Left renal cortex interstitium (tissue), 4 donors: ENCODE measurements around the gene PLK2. TPM values are rescaled to one million over a fixed set of nuclear protein-coding genes. Genes with fewer than 3 reads are reported as not detected.
A peak's percentile ranks its signal among the peaks of the same experiment; 100 is the strongest.

Source experiments
- DNase-seq, 4 donors: peaks; one replicate each; pipeline ENCODE4 v3.0.0-alpha.2; 2013; ENCODE audit warnings: low read depth in 4 of 4, low spot score in 2 of 4, missing footprints in 1 of 4
- polyA plus RNA-seq, 4 donors: library from polyadenylated mRNA; unstranded; fragments of 120-200 nt; gene quantifications; one replicate each; pipeline ENCODE4 v1.2.1, GENCODE V29; 2013; ENCODE audit not compliant: insufficient read length in 4 of 4

PLK2 gene
- polyA plus RNA-seq, 4 donors, result 177 to 246 (median 187) TPM

- no peak for DNase-seq
Observed at GRCh38 chr5:58451732-58452565, 7.9 kb downstream of the PLK2 start.

- DNase-seq, result no peak
Observed at GRCh38 chr5:58450811-58451629, 8.9 kb downstream of the PLK2 start.

GRCh38 chr5:58450018-58450417 is 9.9 kb downstream of the PLK2 start:
- DNase-seq, result no peak

GRCh38 chr5:58447226-58447625 is 12.7 kb downstream of the PLK2 start:
- no peak for DNase-seq

GRCh38 chr5:58446024-58446423 is 13.9 kb downstream of the PLK2 start:
- no peak for DNase-seq

GRCh38 chr5:58444805-58445204 is 15.1 kb downstream of the PLK2 start:
- DNase-seq, result no peak

- no peak for DNase-seq
Observed at GRCh38 chr5:58440901-58441460, 18.9 kb downstream of the PLK2 start.

GRCh38 chr5:58439094-58439644 is 20.7 kb downstream of the PLK2 start:
- DNase-seq, result no peak

- DNase-seq, result no peak
Observed at GRCh38 chr5:58437661-58438060, 22.2 kb downstream of the PLK2 start.

- DNase-seq, result no peak
Observed at GRCh38 chr5:58431832-58432231, 28.1 kb downstream of the PLK2 start.

GRCh38 chr5:58412932-58413331 is 47.0 kb downstream of the PLK2 start:
- no peak for DNase-seq

- DNase-seq, result no peak
Observed at GRCh38 chr5:58412081-58412480, 47.8 kb downstream of the PLK2 start.

- no peak for DNase-seq
Observed at GRCh38 chr5:58411372-58411771, 48.5 kb downstream of the PLK2 start.

- peak in 1 of 4 donors; percentile 15 for DNase-seq
Observed at GRCh38 chr5:58410441-58410840, 49.4 kb downstream of the PLK2 start.

- DNase-seq, result no peak
Observed at GRCh38 chr5:58407042-58407719, 52.7 kb downstream of the PLK2 start.

GRCh38 chr5:58406394-58406793 is 53.5 kb downstream of the PLK2 start:
- DNase-seq, result no peak

GRCh38 chr5:58405175-58405574 is 54.7 kb downstream of the PLK2 start:
- DNase-seq, result no peak

GRCh38 chr5:58404734-58405133 is 55.2 kb downstream of the PLK2 start:
- no peak for DNase-seq
